GM23248 (cell line): ENCODE results near the gene CETN1. TPM values are rescaled to one million over a fixed set of nuclear protein-coding genes. Genes with fewer than 3 reads are reported as not detected.

Experiments used
- DNase-seq: peaks from one replicate; pipeline ENCODE4 v3.0.0-alpha.2; 2015
- H2AFZ ChIP-seq: fragments of 200-600 bp; sonication (generic); 2 replicates; pipeline ENCODE4 v1.6.1; 2016; ENCODE audit warnings: antibody characterized with exemption
- H3F3A ChIP-seq: fragments of 200-600 bp; sonication (generic); 2 replicates; pipeline ENCODE4 v1.6.1; 2016; ENCODE audit warnings: mild to moderate bottlenecking, antibody characterized with exemption, mixed run types; ENCODE audit not compliant: insufficient read depth
- H3K27ac ChIP-seq: fragments of 200-600 bp; sonication (generic); 2 replicates; pipeline ENCODE4 v1.5.1; 2016; ENCODE audit warnings: mild to moderate bottlenecking
- H3K27me3 ChIP-seq: fragments of 200-600 bp; sonication (generic); replicated peaks from 2 replicates; pipeline ENCODE4 v1.6.1; 2016; ENCODE audit warnings: mild to moderate bottlenecking; ENCODE audit not compliant: insufficient read depth
- H3K36me3 ChIP-seq: fragments of 200-600 bp; sonication (generic); 2 replicates; pipeline ENCODE4 v1.6.1; 2016; ENCODE audit warnings: low read depth, mild to moderate bottlenecking
- H3K4me1 ChIP-seq: fragments of 200-600 bp; sonication (generic); 2 replicates; pipeline ENCODE4 v1.6.1; 2016; ENCODE audit warnings: mild to moderate bottlenecking; ENCODE audit not compliant: insufficient read depth
- H3K4me2 ChIP-seq: fragments of 200-600 bp; sonication (generic); one replicate; pipeline ENCODE4 v1.6.1; 2016; ENCODE audit warnings: mild to moderate bottlenecking; ENCODE audit not compliant: unreplicated experiment
- H3K4me3 ChIP-seq: fragments of 200-600 bp; sonication (generic); 2 replicates; pipeline ENCODE4 v1.5.1; 2016; ENCODE audit warnings: mild to moderate bottlenecking
- H3K79me2 ChIP-seq: fragments of 200-600 bp; sonication (generic); 2 replicates; pipeline ENCODE4 v1.6.1; 2016; ENCODE audit warnings: mild to moderate bottlenecking; ENCODE audit not compliant: insufficient read depth
- H3K9ac ChIP-seq: fragments of 200-600 bp; sonication (generic); 2 replicates; pipeline ENCODE4 v1.6.1; 2016; ENCODE audit warnings: mild to moderate bottlenecking
- H3K9me2 ChIP-seq: fragments of 200-600 bp; sonication (generic); 2 replicates; pipeline ENCODE4 v1.6.1; 2016; ENCODE audit warnings: mixed run types, mild to moderate bottlenecking, moderate library complexity; ENCODE audit not compliant: insufficient read depth
- H3K9me3 ChIP-seq: fragments of 200-600 bp; sonication (generic); one replicate; pipeline ENCODE4 v1.6.1; 2017; ENCODE audit warnings: low read depth
- H4K20me1 ChIP-seq: fragments of 200-600 bp; sonication (generic); 2 replicates; pipeline ENCODE4 v1.6.0; 2016; ENCODE audit not compliant: insufficient read depth
- EZH2 ChIP-seq: fragments of 200-600 bp; sonication (generic); IDR thresholded peaks from 2 replicates; pipeline ENCODE4 v1.6.1; 2018; ENCODE audit warnings: antibody characterized with exemption, mild to moderate bottlenecking; ENCODE audit not compliant: insufficient read depth, poor library complexity, severe bottlenecking
- EZH2phosphoT487 ChIP-seq: fragments of 200-600 bp; sonication (generic); IDR thresholded peaks from 2 replicates; pipeline ENCODE4 v1.6.1; 2018; ENCODE audit warnings: antibody characterized with exemption, moderate library complexity, mild to moderate bottlenecking, low read depth; ENCODE audit not compliant: insufficient read depth
- WGBS, 2 experiments: methylation state at CpG; one replicate each; pipeline ENCODE4 v1.1.6; 2015 to 2017; ENCODE audit warnings: low lambda C conversion rate in 2 of 2, low coverage in 1 of 2; ENCODE audit errors: missing lambda C conversion rate in 2 of 2; 5-methylcytosine and 5-hydroxymethylcytosine counted together
- in situ Hi-C: fragments of 300-500 bp; cut with MboI; formaldehyde crosslinking; loops from 2 replicates; pipeline ENCODE4 v1.15.0; 2020
- polyA plus RNA-seq: library from polyadenylated mRNA; unstranded; fragments of >200 nt; fragmentation: Nextera tagmentation; extraction: Ambion mirVana; gene quantifications from 2 replicates; pipeline ENCODE4 v1.2.1, GENCODE V29; 2016
- total RNA-seq: library from RNA; depleted of rRNA; stranded (reverse); fragments of >200 nt; shearing (Covaris generic); gene quantifications from 2 replicates; pipeline ENCODE4 v1.2.3, GENCODE V29; 2014

CETN1 gene
- total and polyA plus RNA-seq, 2 experiments from 2014 or later: not detected

DNA sequence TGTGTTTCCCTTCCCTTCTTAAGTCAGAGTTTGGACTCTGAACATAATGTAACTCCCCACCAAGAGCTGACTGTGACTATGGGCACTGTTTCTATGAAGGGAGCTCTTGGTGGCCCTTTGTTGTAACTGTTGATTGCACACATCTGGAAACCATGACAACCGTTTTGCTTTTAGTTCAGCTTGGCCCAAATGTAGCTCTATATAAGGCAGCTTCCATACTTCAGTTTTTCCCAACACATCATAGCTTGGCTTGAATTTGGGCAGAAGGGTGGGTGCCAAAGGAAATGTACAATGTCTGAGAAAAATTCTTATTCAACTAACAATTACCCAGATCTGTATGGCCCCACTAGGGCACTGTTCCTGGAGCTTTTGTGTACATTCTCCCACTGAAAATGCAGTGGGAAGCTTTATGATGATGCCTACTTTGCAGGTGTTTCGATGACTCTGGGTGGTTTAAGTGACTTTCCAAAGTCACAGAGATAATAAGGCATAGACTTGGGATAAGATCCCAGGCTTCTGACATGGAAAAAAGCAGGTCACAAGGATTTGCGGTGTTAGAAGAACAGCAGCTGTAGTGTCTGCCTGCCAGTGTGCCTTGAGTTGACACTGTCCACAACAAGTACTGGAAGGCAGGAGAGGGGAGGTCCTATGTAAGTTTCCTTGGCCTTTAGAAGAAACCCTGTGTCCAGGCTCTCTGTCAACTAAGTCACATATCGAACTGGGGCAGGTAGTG, 2.4 kb upstream of the CETN1 start:
- Histone ChIP-seq H3K36me3 (no peaks in the 10 kb centered on the region), H3K27ac (no peak overlapping the region), H3K4me1 (no peaks in the 10 kb centered on the region), H3K9ac (no peak overlapping the region), H3K9me2 (no peaks in the 10 kb centered on the region), H3K27me3 (peaks cover 6% of the 10 kb centered on the region; the same call in 1 of the 2 replicates), H3F3A (no peaks in the 10 kb centered on the region), H3K4me2 (no peak overlapping the region), H4K20me1 (no peaks in the 10 kb centered on the region), H3K4me3 (no peak overlapping the region), H3K9me3 (no peaks in the 10 kb centered on the region), H3K79me2 (no peaks in the 10 kb centered on the region), H2AFZ (no peak overlapping the region)
- in situ Hi-C loops: no loop called here
- 41 to 43% methylated on average over 4 of the region's 4 CpGs for WGBS, 2 experiments
- TF ChIP-seq EZH2: no peak
- no peak for TF ChIP-seq EZH2phosphoT487
- peak; percentile 29 for DNase-seq

DNA sequence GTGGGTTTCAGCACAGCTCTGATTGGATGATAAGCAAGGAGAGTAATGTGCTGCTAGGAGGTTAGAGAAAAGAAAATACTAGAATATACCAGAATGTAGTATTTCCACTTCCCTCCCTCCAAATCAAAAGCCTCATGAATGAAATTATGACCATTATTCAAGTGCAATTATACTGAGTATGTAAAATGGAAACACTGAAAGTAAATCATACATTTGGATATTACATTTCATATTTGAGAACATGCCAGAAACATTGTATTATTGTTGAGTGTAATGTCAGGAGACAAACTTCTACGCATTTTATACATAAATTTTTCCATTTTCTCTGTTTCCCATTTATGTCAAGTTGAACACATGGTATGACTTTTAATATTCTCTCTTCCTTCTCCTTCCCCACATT, 942 bp upstream of the CETN1 start:
- no peak overlapping the region for H2AFZ ChIP-seq

DNA sequence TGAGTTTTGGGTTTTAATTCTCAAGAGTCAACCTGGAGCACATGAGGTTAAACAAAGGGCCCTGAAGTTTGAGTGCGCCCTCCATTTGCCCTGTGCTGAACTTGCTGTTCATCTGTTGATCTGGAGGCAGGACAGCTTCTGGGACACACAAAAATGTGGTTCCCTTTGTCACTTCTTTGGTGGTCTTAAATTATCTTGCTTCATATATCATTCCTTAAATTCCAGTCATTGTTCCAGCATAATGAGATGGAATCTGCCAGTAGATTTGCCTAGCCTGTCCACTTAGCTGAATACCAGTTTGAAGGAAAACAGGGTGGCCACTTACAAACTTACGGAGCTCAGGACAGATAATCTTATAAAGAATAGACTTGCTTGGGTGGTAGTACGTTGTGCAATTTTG, 916 bp downstream of the CETN1 start:
- Histone ChIP-seq H2AFZ (no peak overlapping the region), H3K27me3 (peaks cover 6% of the 10 kb centered on the region; the same call in 1 of the 2 replicates), H3K4me2 (no peak overlapping the region), H3K4me3 (no peak overlapping the region), H3K36me3 (no peaks in the 10 kb centered on the region), H3F3A (no peaks in the 10 kb centered on the region), H3K9me3 (no peaks in the 10 kb centered on the region), H3K9ac (no peak overlapping the region), H3K9me2 (no peaks in the 10 kb centered on the region), H3K4me1 (no peaks in the 10 kb centered on the region), H3K27ac (no peak overlapping the region), H4K20me1 (no peaks in the 10 kb centered on the region), H3K79me2 (no peaks in the 10 kb centered on the region)
- in situ Hi-C loops: no loop called here
- no peak for DNase-seq
- WGBS, 2 experiments: 41 to 46% methylated on average over 3 of the region's 3 CpGs
- TF ChIP-seq EZH2phosphoT487: no peak
- TF ChIP-seq EZH2: no peak

More for the DNA sequence above, 942 bp upstream of the CETN1 start:
- H3K79me2 ChIP-seq: no peaks in the 10 kb centered on the region
- DNase-seq: no peak
- in situ Hi-C loops: no loop called here
- no peak overlapping the region for H3K4me2 ChIP-seq
- no peak overlapping the region for H3K9ac ChIP-seq
- no peaks in the 10 kb centered on the region for H3K9me2 ChIP-seq
- H3K27ac ChIP-seq: no peak overlapping the region
- H3F3A ChIP-seq: no peaks in the 10 kb centered on the region
- peaks cover 6% of the 10 kb centered on the region; the same call in 1 of the 2 replicates for H3K27me3 ChIP-seq
- TF ChIP-seq EZH2phosphoT487 (no peak), EZH2 (no peak)
- no peak overlapping the region for H3K4me3 ChIP-seq
- no peaks in the 10 kb centered on the region for H3K9me3 ChIP-seq
- no peaks in the 10 kb centered on the region for H3K4me1 ChIP-seq
- no peaks in the 10 kb centered on the region for H4K20me1 ChIP-seq
- H3K36me3 ChIP-seq: no peaks in the 10 kb centered on the region
- WGBS, 2 experiments: 67 to 74% methylated on average over 1 of the region's 1 CpG

DNA sequence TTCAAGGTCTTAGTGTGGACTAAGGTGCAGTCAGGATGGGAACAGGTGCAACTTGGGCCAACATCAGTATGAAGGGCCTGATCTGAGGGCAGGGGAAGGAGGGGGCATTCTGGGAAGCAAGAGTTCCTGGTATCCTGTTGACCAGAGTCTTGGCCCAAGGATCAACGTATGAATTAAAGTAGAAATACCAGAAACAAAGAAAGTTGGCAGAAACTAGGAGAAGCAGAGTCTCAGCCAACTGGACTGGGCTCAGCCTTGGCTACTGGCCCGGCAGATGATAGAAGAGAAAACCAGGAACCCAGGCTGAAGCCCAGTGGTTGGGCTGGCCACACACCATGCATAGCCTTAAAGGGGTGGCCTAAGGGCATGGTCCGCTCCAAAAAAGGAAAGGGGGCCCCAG, 2.3 kb downstream of the CETN1 start:
- Histone ChIP-seq H3K9ac (no peak overlapping the region), H2AFZ (no peak overlapping the region), H3K4me2 (no peak overlapping the region), H3K4me1 (no peaks in the 10 kb centered on the region), H3K79me2 (no peaks in the 10 kb centered on the region), H3K4me3 (no peak overlapping the region), H3K27me3 (peaks cover 6% of the 10 kb centered on the region; the same call in 1 of the 2 replicates), H3K36me3 (no peaks in the 10 kb centered on the region), H3K9me2 (no peaks in the 10 kb centered on the region), H4K20me1 (no peaks in the 10 kb centered on the region), H3K27ac (no peak overlapping the region), H3F3A (no peaks in the 10 kb centered on the region), H3K9me3 (no peaks in the 10 kb centered on the region)
- no peak for DNase-seq
- TF ChIP-seq EZH2phosphoT487 (no peak), EZH2 (no peak)
- 29 to 43% methylated on average over 3 of the region's 3 CpGs for WGBS, 2 experiments
- in situ Hi-C loops: no loop called here

DNA sequence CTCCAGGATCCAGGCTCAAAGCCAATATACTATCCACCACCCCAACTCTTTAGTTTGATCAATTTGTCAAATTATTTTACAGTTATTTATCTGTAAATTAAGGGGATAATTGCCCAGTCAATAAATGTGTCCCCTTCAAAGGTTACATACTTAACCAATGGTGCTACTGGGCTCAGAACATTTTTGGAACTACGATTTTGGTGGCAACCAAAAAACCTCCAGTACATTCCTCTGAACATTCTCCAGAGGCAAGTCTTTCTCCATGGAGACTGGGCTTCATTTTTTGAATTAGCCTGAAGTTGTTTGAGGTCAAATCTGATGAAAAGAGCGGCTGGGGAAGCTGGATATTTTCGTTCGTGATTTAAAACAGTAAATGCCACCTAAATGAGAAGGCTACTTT, 14.9 kb downstream of the CETN1 start:
- Histone ChIP-seq H3K4me3 (no peak overlapping the region), H3K27ac (no peak overlapping the region), H3K4me2 (no peak overlapping the region), H3K36me3 (no peaks in the 10 kb centered on the region), H3K9ac (no peak overlapping the region), H3K79me2 (no peaks in the 10 kb centered on the region), H2AFZ (no peak overlapping the region), H3K9me3 (no peaks in the 10 kb centered on the region), H3F3A (no peaks in the 10 kb centered on the region), H4K20me1 (no peaks in the 10 kb centered on the region), H3K4me1 (no peaks in the 10 kb centered on the region), H3K9me2 (no peaks in the 10 kb centered on the region), H3K27me3 (peaks cover 46% of the 10 kb centered on the region)
- in situ Hi-C loops: loop anchor here (5.0 kb wide), 1 partner anchor 48 kb away; no protein-coding TSS in a partner anchor
- 38 to 43% methylated on average over 4 of the region's 4 CpGs for WGBS, 2 experiments
- no peak for DNase-seq
- TF ChIP-seq EZH2phosphoT487 (no peak), EZH2 (no peak)
